Erythroblast (primary cell): ENCODE results near the gene ZNHIT2.

Experiments
- GATA1 ChIP-seq: IDR thresholded peaks from 2 replicates; pipeline ENCODE4 v1.6.1; 2011; ENCODE audit warnings: low read depth, mild to moderate bottlenecking, control low read depth, low read length, moderate library complexity
- POLR2A ChIP-seq: IDR thresholded peaks from 2 replicates; pipeline ENCODE4 v1.6.1; 2011; ENCODE audit warnings: mild to moderate bottlenecking, low read length

- TF ChIP-seq POLR2A (no peak), GATA1 (no peak)
Observed at GRCh38 chr11:65103476-65103875, 14.0 kb downstream of the ZNHIT2 start.
